Heart left ventricle (tissue), 13 donors: Measurements from ENCODE around the gene CLTB.

Experiments
- CTCF ChIP-seq, 12 donors: fragments of 200-600 bp; sonication (generic) in 4 of 12; IDR thresholded peaks; one replicate each; pipeline versions ENCODE4 v1.5.0 to v1.8.0; 2018 to 2022; ENCODE audit warnings: antibody characterized with exemption in 12 of 12, mild to moderate bottlenecking in 5 of 12
- POLR2A ChIP-seq, 2 donors: fragments of 450-650 bp; IDR thresholded peaks; one replicate each; pipeline ENCODE4 v1.6.1; 2017; ENCODE audit warnings: antibody characterized with exemption in 2 of 2, mild to moderate bottlenecking in 2 of 2, moderate library complexity in 2 of 2
- donor health status: ischemic (EF 13 %, LVEDD 7.1; RV severe dilation, severe dysfunction).
- donor health status: DM: no; HTN: yes; CAD: no.
- donor health status: DM: no; HTN: no; CAD: no.
- donor health status: ischemic (EF 25% LVEDD 6.9; RV normal size, moderate dysfunction).
- donor health status: ischemic (EF 25% LVEDD 5.7; RV mildly dilated, moderate dysfunction).
- donor health status: ischemic (EF 35%, LVEDD 5.7; RV mildly dilated, moderate dysfunction).
- donor health status: nonischemic (EF 11% LVEDD 7.7; RV severe dilation, severe dysfunction).
- donor health status: DM: yes; HTN: yes; CAD: no.
- donor health status: PGD.
- donor health status: ischemic (EF 29% LVEDD 5.4; RV normal size, mild dysfunction).
- donor health status: nonischemic (EF 23%, LVEDD 6.1; RV moderate dilation, normal function).

- TF ChIP-seq POLR2A (IDR thresholded peaks at IDR 0.05): no peak
- TF ChIP-seq CTCF (IDR thresholded peaks at IDR 0.05): no peak
Observed at GRCh38 chr5:176359658-176360057, 56.7 kb downstream of the CLTB start.
